Osteoblast (primary cell): ENCODE data around the gene MUCL3. TPM values are rescaled to one million over a fixed set of nuclear protein-coding genes. Genes with fewer than 3 reads are reported as not detected.

Experiments
- DNase-seq: peaks from one replicate; pipeline ENCODE4 v3.0.0; 2011; ENCODE audit warnings: low spot score, mixed read lengths; ENCODE audit not compliant: insufficient read length; ENCODE audit errors: missing footprints
- H2AFZ ChIP-seq: 2 replicates; pipeline ENCODE4 v1.6.0; 2011; ENCODE audit warnings: mild to moderate bottlenecking, low read length
- H3K27ac ChIP-seq: 2 replicates; pipeline ENCODE4 v1.5.1; 2011; ENCODE audit warnings: mild to moderate bottlenecking, low read depth, low read length, moderate library complexity
- H3K27me3 ChIP-seq: 2 replicates; pipeline ENCODE4 v1.6.0; 2012; ENCODE audit warnings: mild to moderate bottlenecking, control low read depth, inconsistent platforms, low read length, moderate library complexity; ENCODE audit not compliant: insufficient read depth
- H3K36me3 ChIP-seq: 2 replicates; pipeline ENCODE4 v1.5.1; 2011; ENCODE audit warnings: mild to moderate bottlenecking, low read length, control low read depth, moderate library complexity; ENCODE audit not compliant: insufficient read depth
- H3K4me1 ChIP-seq: 2 replicates; pipeline ENCODE4 v1.5.1; 2011; ENCODE audit warnings: mild to moderate bottlenecking, low read length, control low read depth, moderate library complexity; ENCODE audit not compliant: insufficient read depth
- H3K4me2 ChIP-seq: 2 replicates; pipeline ENCODE4 v1.6.0; 2011; ENCODE audit warnings: mild to moderate bottlenecking, low read length; ENCODE audit not compliant: insufficient read depth
- H3K4me3 ChIP-seq: fragments of 200-600 bp; sonication (generic); 3 replicates; pipeline ENCODE4 v1.5.1; 2012; ENCODE audit warnings: mild to moderate bottlenecking, low read length, inconsistent platforms; ENCODE audit not compliant: insufficient read depth
- H3K79me2 ChIP-seq: 2 replicates; pipeline ENCODE4 v1.6.0; 2012; ENCODE audit warnings: mild to moderate bottlenecking, low read length, control low read depth, inconsistent platforms; ENCODE audit not compliant: insufficient read depth
- H3K9me3 ChIP-seq: 2 replicates; pipeline ENCODE4 v1.5.1; 2011; ENCODE audit warnings: low read depth, low read length, control low read depth
- H4K20me1 ChIP-seq: 2 replicates; pipeline ENCODE4 v1.6.0; 2012; ENCODE audit warnings: mild to moderate bottlenecking, low read length, control low read depth; ENCODE audit not compliant: insufficient read depth
- total RNA-seq: library from RNA; depleted of rRNA; stranded (reverse); fragments of >200 nt; gene quantifications from 2 replicates; pipeline ENCODE4 v1.2.3, GENCODE V29; 2012
- TF ChIP-seq, protein P1 (sequence below): IDR thresholded peaks from 2 replicates; pipeline ENCODE4 v1.5.1; 2011; ENCODE audit warnings: mild to moderate bottlenecking, low read depth, low read length, moderate library complexity; ENCODE audit errors: extremely low read depth

The MUCL3 gene
- total RNA-seq, 1 donor, result not detected

DNA sequence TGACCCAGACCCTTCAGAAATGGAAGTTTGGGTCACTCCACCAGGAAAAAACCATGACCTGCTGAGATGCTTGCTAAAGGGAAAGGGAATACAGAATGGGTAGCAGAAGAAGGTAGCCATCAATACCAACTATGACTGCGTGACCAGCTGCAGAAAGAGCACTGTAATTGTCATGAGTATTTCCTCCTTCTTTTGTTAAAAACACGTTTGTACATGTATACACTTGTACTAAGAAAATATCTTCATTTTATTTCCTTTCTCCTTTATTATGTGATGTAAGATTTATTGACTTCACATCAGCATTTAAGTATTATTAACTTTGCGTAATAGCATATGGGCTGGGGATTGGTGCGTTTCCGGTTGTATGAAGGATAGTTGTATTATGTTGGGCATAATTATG lies 30.2 kb downstream of the MUCL3 start:
- H3K36me3 ChIP-seq, result no peaks in the 10 kb centered on the region
- no peak overlapping the region for H3K4me2 ChIP-seq
- no peaks in the 10 kb centered on the region for H3K79me2 ChIP-seq
- H3K27me3 ChIP-seq, result peaks cover 10% of the 10 kb centered on the region
- TF ChIP-seq, protein P1, sequence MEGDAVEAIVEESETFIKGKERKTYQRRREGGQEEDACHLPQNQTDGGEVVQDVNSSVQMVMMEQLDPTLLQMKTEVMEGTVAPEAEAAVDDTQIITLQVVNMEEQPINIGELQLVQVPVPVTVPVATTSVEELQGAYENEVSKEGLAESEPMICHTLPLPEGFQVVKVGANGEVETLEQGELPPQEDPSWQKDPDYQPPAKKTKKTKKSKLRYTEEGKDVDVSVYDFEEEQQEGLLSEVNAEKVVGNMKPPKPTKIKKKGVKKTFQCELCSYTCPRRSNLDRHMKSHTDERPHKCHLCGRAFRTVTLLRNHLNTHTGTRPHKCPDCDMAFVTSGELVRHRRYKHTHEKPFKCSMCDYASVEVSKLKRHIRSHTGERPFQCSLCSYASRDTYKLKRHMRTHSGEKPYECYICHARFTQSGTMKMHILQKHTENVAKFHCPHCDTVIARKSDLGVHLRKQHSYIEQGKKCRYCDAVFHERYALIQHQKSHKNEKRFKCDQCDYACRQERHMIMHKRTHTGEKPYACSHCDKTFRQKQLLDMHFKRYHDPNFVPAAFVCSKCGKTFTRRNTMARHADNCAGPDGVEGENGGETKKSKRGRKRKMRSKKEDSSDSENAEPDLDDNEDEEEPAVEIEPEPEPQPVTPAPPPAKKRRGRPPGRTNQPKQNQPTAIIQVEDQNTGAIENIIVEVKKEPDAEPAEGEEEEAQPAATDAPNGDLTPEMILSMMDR, result no peak
- H4K20me1 ChIP-seq, result no peaks in the 10 kb centered on the region
- no peaks in the 10 kb centered on the region for H3K9me3 ChIP-seq
- H3K4me1 ChIP-seq, result no peaks in the 10 kb centered on the region
- DNase-seq, result no peak
- H2AFZ ChIP-seq, result no peak overlapping the region
- H3K4me3 ChIP-seq, result no peak overlapping the region
- H3K27ac ChIP-seq, result no peak overlapping the region

DNA sequence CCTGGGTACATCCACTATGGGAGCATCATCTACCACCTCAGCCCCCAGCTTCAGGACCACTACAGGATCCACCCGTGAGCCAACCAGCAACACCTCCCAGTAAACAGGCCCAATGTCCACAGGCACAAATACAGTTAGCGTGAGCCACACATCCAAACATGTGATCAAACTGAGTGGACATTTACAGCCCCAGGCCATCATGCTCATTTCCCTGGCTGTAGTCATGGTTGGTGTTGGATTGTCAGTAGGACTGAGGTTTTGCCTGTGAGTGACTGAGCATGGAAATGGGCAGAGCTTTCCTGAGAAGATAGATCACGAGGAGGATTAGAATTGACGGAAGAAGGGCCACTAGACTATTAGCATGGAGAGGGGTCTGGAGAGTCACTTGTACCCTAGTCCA lies 32.0 kb downstream of the MUCL3 start:
- no peaks in the 10 kb centered on the region for H3K36me3 ChIP-seq
- no peaks in the 10 kb centered on the region for H3K79me2 ChIP-seq
- H3K9me3 ChIP-seq, result no peaks in the 10 kb centered on the region
- H4K20me1 ChIP-seq, result no peaks in the 10 kb centered on the region
- DNase-seq, result no peak
- H3K4me2 ChIP-seq, result no peak overlapping the region
- no peak overlapping the region for H3K4me3 ChIP-seq
- no peak overlapping the region for H2AFZ ChIP-seq
- TF ChIP-seq, protein P1, result no peak
- no peak overlapping the region for H3K27ac ChIP-seq
- H3K4me1 ChIP-seq, result no peaks in the 10 kb centered on the region
- peaks cover 16% of the 10 kb centered on the region for H3K27me3 ChIP-seq

DNA sequence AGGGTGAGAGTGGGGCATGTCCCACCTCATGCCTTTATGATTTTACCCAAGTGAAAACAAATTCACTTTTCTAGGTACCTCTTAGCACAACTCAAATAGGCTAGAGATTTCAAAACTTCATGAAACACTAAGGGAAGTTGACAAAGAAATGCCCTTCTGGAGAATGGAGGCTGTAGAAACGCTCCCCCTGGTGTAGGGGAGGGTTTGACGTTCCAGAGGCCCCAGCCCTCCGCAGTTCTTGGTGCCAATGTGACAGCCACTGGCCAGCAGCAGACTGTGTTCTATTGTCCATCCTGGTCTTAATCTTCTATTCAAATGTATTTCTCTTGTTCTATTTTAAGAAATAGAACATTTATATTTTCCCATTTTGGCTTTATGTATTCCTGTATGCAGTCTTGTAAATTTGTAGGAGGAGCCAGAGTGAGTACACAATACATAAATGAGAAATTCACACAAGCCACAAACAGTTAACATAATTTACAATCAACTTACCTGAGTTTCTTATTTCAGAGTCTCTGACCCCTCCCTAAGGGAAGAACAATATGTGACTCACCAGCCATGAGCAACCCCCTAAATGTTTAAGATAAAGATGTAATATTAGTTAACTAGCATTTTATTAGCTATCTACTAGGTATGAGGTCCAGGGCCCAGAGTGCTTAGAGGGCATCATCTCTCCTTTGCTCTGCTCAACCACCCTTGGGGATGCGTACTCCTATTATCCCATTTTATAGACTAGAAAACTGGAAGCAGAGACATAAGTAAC lies 33.9 kb downstream of the MUCL3 start:
- H2AFZ ChIP-seq, result no peak overlapping the region

DNA sequence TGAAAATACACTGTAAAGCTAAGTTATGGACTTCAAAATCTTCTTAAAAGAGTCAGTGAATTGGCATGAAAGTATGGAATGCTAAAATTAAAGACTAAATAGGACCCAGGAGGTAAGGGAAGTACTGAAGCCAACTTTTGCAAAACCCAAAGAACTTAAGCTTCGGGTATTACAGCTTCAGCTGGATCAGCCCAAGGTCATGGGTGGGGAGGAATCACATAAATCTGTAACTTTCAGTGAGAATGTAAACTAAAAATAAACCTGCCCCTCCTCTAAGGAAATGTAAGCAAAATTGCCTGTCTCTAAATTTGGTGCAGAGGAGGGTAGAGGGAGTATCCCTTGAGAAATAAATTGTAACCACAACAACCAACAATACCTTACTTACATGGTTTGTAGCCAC lies 38.4 kb downstream of the MUCL3 start:
- no peak overlapping the region for H3K27ac ChIP-seq

More for the DNA sequence above, 33.9 kb downstream of the MUCL3 start:
- no peaks in the 10 kb centered on the region for H3K79me2 ChIP-seq
- H3K4me3 ChIP-seq, result no peak overlapping the region
- no peaks in the 10 kb centered on the region for H3K9me3 ChIP-seq
- no peaks in the 10 kb centered on the region for H4K20me1 ChIP-seq
- H3K36me3 ChIP-seq, result no peaks in the 10 kb centered on the region
- no peak overlapping the region for H3K4me2 ChIP-seq
- no peaks in the 10 kb centered on the region for H3K4me1 ChIP-seq
- peaks cover 29% of the 10 kb centered on the region for H3K27me3 ChIP-seq
- TF ChIP-seq, protein P1, result no peak
- no peak for DNase-seq
- no peak overlapping the region for H3K27ac ChIP-seq

More for the DNA sequence above, 38.4 kb downstream of the MUCL3 start:
- Histone ChIP-seq H4K20me1 (no peaks in the 10 kb centered on the region), H3K4me2 (no peak overlapping the region), H3K4me1 (peaks cover 10% of the 10 kb centered on the region), H3K27me3 (peaks cover 27% of the 10 kb centered on the region), H3K9me3 (no peaks in the 10 kb centered on the region), H3K4me3 (no peak overlapping the region), H3K79me2 (no peaks in the 10 kb centered on the region), H2AFZ (no peak overlapping the region), H3K36me3 (no peaks in the 10 kb centered on the region)
- no peak for DNase-seq
- TF ChIP-seq, protein P1, result no peak
